Coronary artery (tissue), 2 donors: Measurements from ENCODE around the gene RNF169.

Experiments
- DNase-seq: peaks from one replicate; pipeline ENCODE4 v3.0.0-alpha.2; 2017; ENCODE audit warnings: low spot score
- H3K27ac ChIP-seq, 2 donors: fragments of 200-600 bp; sonication (generic); one replicate each; pipeline ENCODE4 v1.5.1; 2016 to 2019
- H3K4me3 ChIP-seq: fragments of 200-600 bp; sonication (generic); 2 replicates; pipeline ENCODE4 v1.5.1; 2016; ENCODE audit warnings: mild to moderate bottlenecking, moderate library complexity
- CTCF ChIP-seq: fragments of 200-600 bp; sonication (generic); IDR thresholded peaks from one replicate; pipeline ENCODE4 v1.5.1; 2019; ENCODE audit warnings: antibody characterized with exemption

RNF169 gene

GRCh38 chr11:74730571-74731260, 17.9 kb upstream of the RNF169 start:
- DNase-seq: no peak
- TF ChIP-seq CTCF: no peak
- Histone ChIP-seq H3K27ac (no peak overlapping the region), H3K4me3 (peak overlapping the region; percentile 67)

GRCh38 chr11:74731301-74732094, 17.2 kb upstream of the RNF169 start, which contains the start of gene CHRDL2:
Gene CHRDL2, minus strand, starts transcription at chr11:74731426. Its CDS starts 538 bp downstream, at chr11:74730888.
- Histone ChIP-seq H3K27ac (no peak within 1 kb of the TSS), H3K4me3 (peak within 1 kb of the TSS; percentile 67)
- no peak for DNase-seq
- no peak for TF ChIP-seq CTCF

- no peak overlapping the region for H3K4me3 ChIP-seq
- no peak for DNase-seq
- TF ChIP-seq CTCF: no peak
- no peak overlapping the region for H3K27ac ChIP-seq
Measured at GRCh38 chr11:74734559-74734925, 14.1 kb upstream of the RNF169 start.

- Histone ChIP-seq H3K4me3 (no peak overlapping the region), H3K27ac (no peak overlapping the region)
- no peak for DNase-seq
- no peak for TF ChIP-seq CTCF
Measured at GRCh38 chr11:74735365-74735928, 13.2 kb upstream of the RNF169 start.

- TF ChIP-seq CTCF: no peak
- no peak overlapping the region for H3K4me3 ChIP-seq
- H3K27ac ChIP-seq: no peak overlapping the region
- DNase-seq: no peak
Measured at GRCh38 chr11:74736031-74736430, 12.6 kb upstream of the RNF169 start.

GRCh38 chr11:74739546-74740270, 8.9 kb upstream of the RNF169 start:
- no peak for DNase-seq
- TF ChIP-seq CTCF: peak; percentile 83
- no peak overlapping the region for H3K27ac ChIP-seq
- no peak overlapping the region for H3K4me3 ChIP-seq
